IMR-90 (cell line): ENCODE data around the gene CSRP1. TPM values are rescaled to one million over a fixed set of nuclear protein-coding genes. Genes with fewer than 3 reads are reported as not detected.
A peak's percentile ranks its signal among the peaks of the same experiment; 100 is the strongest.

Experiments used
- ATAC-seq: fragments of 200-7000 bp; cut with Tn5 transposase; 2 replicates; pipeline ENCODE4 v1.9.1; 2020; ENCODE audit warnings: low read depth, mild to moderate bottlenecking, moderate library complexity
- BruUV-seq: library from RNA; stranded (reverse); fragments of 400-500 nt; replicated peaks from 2 replicates; lab custom pipeline; 2021; lab: Mats Ljungman, UMichigan
- CTCF ChIA-PET: fragments of 300-600 bp; formaldehyde crosslinking; extraction: SDS; loops from one replicate; lab custom pipeline; 2021; ENCODE audit warnings: antibody characterized with exemption; lab: Yijun Ruan, JAX
- POLR2A ChIA-PET: fragments of 300-600 bp; sonication (Branson Sonifier 250); formaldehyde crosslinking; loops from one replicate; lab custom pipeline; 2022; ENCODE audit warnings: antibody characterized with exemption; ENCODE audit not compliant: unreplicated experiment; lab: Charles Lee
- DNase-seq: peaks from one replicate; pipeline ENCODE4 v3.0.0; 2013
- H2AFZ ChIP-seq: replicated peaks from 2 replicates; pipeline ENCODE3; 2013; ENCODE audit warnings: low read length, mild to moderate bottlenecking; ENCODE audit not compliant: poor library complexity
- H2AK5ac ChIP-seq: 2 replicates; pipeline ENCODE4 v1.6.1; 2013; ENCODE audit warnings: low read depth, low read length, inconsistent platforms
- H2AK9ac ChIP-seq: replicated peaks from 2 replicates; pipeline ENCODE3; 2013; ENCODE audit warnings: mild to moderate bottlenecking, low read depth, low read length, moderate library complexity; ENCODE audit not compliant: poor library complexity
- H2BK120ac ChIP-seq: 2 replicates; pipeline ENCODE4 v1.6.1; 2013; ENCODE audit warnings: low read depth, low read length, inconsistent platforms
- H2BK15ac ChIP-seq: 3 replicates; pipeline ENCODE4 v1.6.1; 2013; ENCODE audit warnings: low read depth, low read length, inconsistent platforms
- H2BK20ac ChIP-seq: 2 replicates; pipeline ENCODE4 v1.6.1; 2013; ENCODE audit warnings: low read depth, mild to moderate bottlenecking, inconsistent platforms, low read length, moderate library complexity
- H2BK5ac ChIP-seq: 2 replicates; pipeline ENCODE4 v1.6.1; 2013; ENCODE audit warnings: mild to moderate bottlenecking, low read depth, low read length, inconsistent platforms; ENCODE audit not compliant: poor library complexity, severe bottlenecking
- H3K14ac ChIP-seq: replicated peaks from 2 replicates; pipeline ENCODE4 v1.6.1; 2013; ENCODE audit warnings: low read depth, low read length, inconsistent platforms
- H3K18ac ChIP-seq: 2 replicates; pipeline ENCODE4 v1.6.1; 2013; ENCODE audit warnings: low read depth, low read length, control low read depth
- H3K23ac ChIP-seq: 2 replicates; pipeline ENCODE4 v1.6.1; 2013; ENCODE audit warnings: low read depth, low read length, inconsistent platforms
- H3K27ac ChIP-seq: 2 replicates; pipeline ENCODE4 v1.5.1; 2013; ENCODE audit warnings: mild to moderate bottlenecking, control low read depth, low read length; ENCODE audit not compliant: insufficient read depth
- H3K27me3 ChIP-seq: 2 replicates; pipeline ENCODE4 v1.6.1; 2013; ENCODE audit warnings: low read length; ENCODE audit not compliant: control insufficient read depth, insufficient read depth
- H3K36me3 ChIP-seq: 2 replicates; pipeline ENCODE4 v1.6.1; 2013; ENCODE audit warnings: low read length, mixed read lengths; ENCODE audit not compliant: control insufficient read depth, insufficient read depth
- H3K4ac ChIP-seq: 2 replicates; pipeline ENCODE4 v1.6.1; 2013; ENCODE audit warnings: low read depth, low read length, inconsistent platforms
- H3K4me1 ChIP-seq: 2 replicates; pipeline ENCODE4 v1.6.1; 2013; ENCODE audit warnings: low read length, mixed read lengths; ENCODE audit not compliant: control insufficient read depth, insufficient read depth
- H3K4me2 ChIP-seq: 2 replicates; pipeline ENCODE4 v1.6.1; 2013; ENCODE audit warnings: low read depth, mild to moderate bottlenecking, control low read depth, low read length, moderate library complexity
- H3K4me3 ChIP-seq: 2 replicates; pipeline ENCODE4 v1.5.1; 2013; ENCODE audit warnings: low read depth, mild to moderate bottlenecking, control low read depth, low read length, moderate library complexity; ENCODE audit not compliant: insufficient read depth
- H3K56ac ChIP-seq: 2 replicates; pipeline ENCODE4 v1.6.1; 2013; ENCODE audit warnings: low read length, inconsistent platforms; ENCODE audit not compliant: insufficient read depth; ENCODE audit errors: extremely low read depth
- H3K79me1 ChIP-seq, 2 experiments: 2 replicates each; pipeline ENCODE4 v1.6.1; 2013; ENCODE audit warnings: low read length in 2 of 2, inconsistent platforms in 1 of 2, low read depth in 1 of 2
- H3K9ac ChIP-seq: 2 replicates; pipeline ENCODE4 v1.6.1; 2013; ENCODE audit warnings: low read depth, low read length, control low read depth
- H3K9me1 ChIP-seq: 2 replicates; pipeline ENCODE4 v1.6.1; 2013; ENCODE audit warnings: low read length, inconsistent platforms; ENCODE audit not compliant: insufficient read depth
- H3K9me3 ChIP-seq: 2 replicates; pipeline ENCODE4 v1.6.1; 2013; ENCODE audit warnings: low read length; ENCODE audit not compliant: control insufficient read depth, insufficient read depth
- H4K20me1 ChIP-seq: 2 replicates; pipeline ENCODE4 v1.6.1; 2013; ENCODE audit warnings: low read length, inconsistent platforms; ENCODE audit not compliant: insufficient read depth
- H4K5ac ChIP-seq: 2 replicates; pipeline ENCODE4 v1.6.1; 2013; ENCODE audit warnings: mild to moderate bottlenecking, low read depth, low read length, control low read depth
- H4K8ac ChIP-seq, 2 experiments: 2 replicates each; pipeline ENCODE4 v1.6.1; 2013; ENCODE audit warnings: low read depth in 2 of 2, low read length in 2 of 2, control low read depth in 1 of 2, inconsistent platforms in 1 of 2
- H4K91ac ChIP-seq: 2 replicates; pipeline ENCODE4 v1.6.1; 2013; ENCODE audit warnings: low read depth, low read length, inconsistent platforms; ENCODE audit not compliant: insufficient read depth
- CEBPB ChIP-seq: IDR thresholded peaks from 2 replicates; pipeline ENCODE4 v1.6.1; 2012; ENCODE audit warnings: low read depth, low read length, improper control_type of control experiment
- FOS ChIP-seq: fragments of 150-350 bp; IDR thresholded peaks from 2 replicates; pipeline ENCODE4 v1.6.1; 2016; ENCODE audit warnings: low read depth, low read length
- MAZ ChIP-seq: IDR thresholded peaks from 2 replicates; pipeline ENCODE4 v1.6.1; 2012; ENCODE audit warnings: low read depth, mild to moderate bottlenecking, low read length, improper control_type of control experiment, moderate library complexity, borderline replicate concordance
- MXI1 ChIP-seq: IDR thresholded peaks from 2 replicates; pipeline ENCODE4 v1.6.1; 2012; ENCODE audit warnings: low read depth, mild to moderate bottlenecking, low read length, moderate library complexity, borderline replicate concordance
- NFE2L2 ChIP-seq: fragments of 150-350 bp; IDR thresholded peaks from 2 replicates; pipeline ENCODE4 v1.6.1; 2016; ENCODE audit warnings: low read depth, mild to moderate bottlenecking, low read length
- WGBS, 2 experiments: methylation state at CpG; one replicate each; pipeline versions ENCODE4 v1.1.5 to v1.1.7; 2013; ENCODE audit warnings: missing lambda C conversion rate in 2 of 2; ENCODE audit not compliant: insufficient read length in 1 of 2; ENCODE audit errors: extremely low coverage in 2 of 2; 5-methylcytosine and 5-hydroxymethylcytosine counted together
- dilution Hi-C: fragments of 300-500 bp; cut with HindIII; formaldehyde crosslinking; loops from one replicate; pipeline ENCODE4 v1.14.3; 2018; ENCODE audit warnings: low sequenced_read_pairs; ENCODE audit not compliant: unreplicated experiment
- in situ Hi-C: fragments of 300-500 bp; cut with MboI; formaldehyde crosslinking; loops from 3 replicates; pipeline ENCODE4 v1.14.3; 2019; ENCODE audit warnings: low sequenced_read_pairs, inconsistent platforms, mixed read lengths
- intact Hi-C: fragments of 100-400 bp; cut with micrococcal nuclease; formaldehyde crosslinking; loops from 2 replicates; pipeline ENCODE4 v1.10.0; 2022
- polyA plus RNA-seq, 3 experiments: library from polyadenylated mRNA; depleted of rRNA; stranded (reverse); fragments of >200 nt; gene quantifications; 2 replicates each; pipeline ENCODE4 v1.2.3, GENCODE V29; 2012; ENCODE audit warnings: low replicate concordance in 1 of 3
- total RNA-seq: library from RNA; depleted of rRNA; stranded (reverse); fragments of >200 nt; gene quantifications from 2 replicates; pipeline ENCODE4 v1.2.3, GENCODE V29; 2012

CSRP1 gene
- total and polyA plus RNA-seq, 2 of the 4 experiments (the other 2 are of a cell fraction), result 1,037 to 1,498 TPM

DNA sequence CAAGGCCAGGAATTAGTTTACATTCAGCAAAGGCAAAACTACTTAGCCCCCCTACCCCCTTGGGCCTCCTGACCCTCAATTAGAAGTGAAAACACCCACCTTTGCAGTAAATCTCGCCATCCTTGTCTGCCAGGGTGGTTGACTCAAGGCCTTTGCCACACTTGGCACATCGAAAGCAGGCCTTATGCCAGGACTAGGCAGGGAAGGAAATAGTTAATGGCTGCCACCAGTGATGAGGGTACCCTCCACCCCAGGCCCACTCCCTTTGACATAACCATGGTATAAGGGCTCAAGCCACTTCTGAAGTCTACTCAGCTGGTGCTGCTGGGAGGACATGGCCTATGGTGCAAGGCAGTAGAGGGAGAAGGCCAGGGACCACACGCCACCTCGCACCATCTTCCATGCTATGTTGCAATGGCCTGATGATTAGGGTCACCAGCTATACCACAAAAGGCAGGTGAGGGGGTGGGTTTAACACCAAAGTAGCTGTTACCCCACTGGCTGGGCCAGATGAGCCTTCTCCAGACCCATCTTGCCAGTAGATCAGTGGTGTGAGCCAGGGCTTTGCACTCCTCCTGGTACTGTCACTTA, 21.6 kb downstream of the CSRP1 start:
- intact Hi-C loops (no loop called here), in situ Hi-C loops (no loop called here), dilution Hi-C loops (no loop called here)
- no peak overlapping the region for H2AFZ ChIP-seq
- no TSS peak for BruUV-seq
- no peaks in the 10 kb centered on the region for H3K9me3 ChIP-seq
- DNase-seq (no peak), ATAC-seq (no peak)
- no peak overlapping the region for H2BK20ac ChIP-seq
- H3K23ac ChIP-seq, result peak overlapping the region; percentile 4; the same call in 1 of the 2 replicates
- ChIA-PET CTCF (interaction anchor here (1.6 kb wide), 1 partner anchor 28 kb away, joined by 13 read pairs; no protein-coding TSS in a partner anchor), POLR2A (interaction anchor here (1.9 kb wide), 1 partner anchor 18 kb away, joined by 8 read pairs; no protein-coding TSS in a partner anchor)
- H3K27ac ChIP-seq, result peak overlapping the region; percentile 74; the same call in 1 of the 2 replicates
- no peak overlapping the region for H3K9ac ChIP-seq
- peaks cover 65% of the 10 kb centered on the region for H3K36me3 ChIP-seq
- H4K91ac ChIP-seq, result peak overlapping the region; percentile 31; the same call in 1 of the 2 replicates
- H3K4me1 ChIP-seq, result peaks cover 30% of the 10 kb centered on the region
- no CpG with 5 or more reads among the region's 4 CpGs for WGBS, 2 experiments
- peak overlapping the region; percentile 29; the same call in 1 of the 2 replicates for H2AK5ac ChIP-seq
- peak overlapping the region; percentile 30; the same call in 1 of the 2 replicates for H3K18ac ChIP-seq
- H3K4me2 ChIP-seq, result no peak overlapping the region
- H3K14ac ChIP-seq, result peak overlapping the region; percentile 42; the same call in 1 of the 2 replicates
- peak overlapping the region; percentile 2; the same call in 1 of the 2 replicates for H3K4ac ChIP-seq
- H2BK120ac ChIP-seq, result no peak overlapping the region
- H2BK15ac ChIP-seq, result no peak overlapping the region
- H4K8ac ChIP-seq, result peak overlapping the region in 1 of 2 experiments; percentile 52; a peak in 1 of 4 replicates
- peak overlapping the region; percentile 7; the same call in 1 of the 2 replicates for H4K5ac ChIP-seq
- H3K79me1 ChIP-seq, result peaks cover 37 to 62% of the 10 kb centered on the region in 2 experiments
- no peak overlapping the region for H3K56ac ChIP-seq
- TF ChIP-seq MAZ (no peak), CEBPB (peak; percentile 58), FOS (no peak), NFE2L2 (no peak), MXI1 (no peak)
- no peak overlapping the region for H3K4me3 ChIP-seq
- no peak overlapping the region for H2AK9ac ChIP-seq
- H3K27me3 ChIP-seq, result no peaks in the 10 kb centered on the region
- H4K20me1 ChIP-seq, result peaks cover 54% of the 10 kb centered on the region
- H3K9me1 ChIP-seq, result peaks cover 19% of the 10 kb centered on the region
- H2BK5ac ChIP-seq, result peak overlapping the region; percentile 58
